Heart left ventricle (tissue), 13 donors: Measurements from ENCODE around the gene PRRT4.

Experiments used
- POLR2A ChIP-seq, 2 donors: fragments of 450-650 bp; IDR thresholded peaks; one replicate each; pipeline ENCODE4 v1.6.1; 2017; ENCODE audit warnings: antibody characterized with exemption in 2 of 2, mild to moderate bottlenecking in 2 of 2, moderate library complexity in 2 of 2
- TF ChIP-seq, protein P1 (sequence below), 12 donors: fragments of 200-600 bp; sonication (generic) in 4 of 12; IDR thresholded peaks; one replicate each; pipeline versions ENCODE4 v1.5.0 to v1.8.0; 2018 to 2022; ENCODE audit warnings: antibody characterized with exemption in 12 of 12, mild to moderate bottlenecking in 5 of 12
- donor health status: ischemic (EF 13 %, LVEDD 7.1; RV severe dilation, severe dysfunction).
- donor health status: DM: no; HTN: yes; CAD: no.
- donor health status: DM: no; HTN: no; CAD: no.
- donor health status: ischemic (EF 25% LVEDD 6.9; RV normal size, moderate dysfunction).
- donor health status: ischemic (EF 25% LVEDD 5.7; RV mildly dilated, moderate dysfunction).
- donor health status: ischemic (EF 35%, LVEDD 5.7; RV mildly dilated, moderate dysfunction).
- donor health status: nonischemic (EF 11% LVEDD 7.7; RV severe dilation, severe dysfunction).
- donor health status: DM: yes; HTN: yes; CAD: no.
- donor health status: PGD.
- donor health status: ischemic (EF 29% LVEDD 5.4; RV normal size, mild dysfunction).
- donor health status: nonischemic (EF 23%, LVEDD 6.1; RV moderate dilation, normal function).

DNA sequence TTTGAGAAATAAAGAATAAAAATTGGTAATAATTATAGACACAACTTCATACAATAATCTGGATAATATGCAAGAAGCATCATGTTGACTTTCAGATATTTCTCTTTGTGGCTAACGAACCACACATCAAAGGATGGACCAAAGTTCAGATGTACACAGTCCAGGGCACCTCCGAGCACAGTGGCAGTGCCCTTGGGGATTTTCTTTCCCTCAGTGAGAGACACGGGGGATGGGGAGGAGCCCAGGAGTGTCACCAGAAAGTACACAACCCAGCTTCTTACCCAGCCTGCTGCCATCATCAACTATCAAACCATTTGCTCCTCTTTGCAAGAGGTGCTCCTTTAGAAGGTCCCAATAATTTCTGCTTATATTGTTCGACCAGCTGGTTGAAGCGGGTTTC, 51.0 kb downstream of the PRRT4 start:
- no peak for TF ChIP-seq POLR2A (IDR thresholded peaks at IDR 0.05)
- TF ChIP-seq, protein P1, sequence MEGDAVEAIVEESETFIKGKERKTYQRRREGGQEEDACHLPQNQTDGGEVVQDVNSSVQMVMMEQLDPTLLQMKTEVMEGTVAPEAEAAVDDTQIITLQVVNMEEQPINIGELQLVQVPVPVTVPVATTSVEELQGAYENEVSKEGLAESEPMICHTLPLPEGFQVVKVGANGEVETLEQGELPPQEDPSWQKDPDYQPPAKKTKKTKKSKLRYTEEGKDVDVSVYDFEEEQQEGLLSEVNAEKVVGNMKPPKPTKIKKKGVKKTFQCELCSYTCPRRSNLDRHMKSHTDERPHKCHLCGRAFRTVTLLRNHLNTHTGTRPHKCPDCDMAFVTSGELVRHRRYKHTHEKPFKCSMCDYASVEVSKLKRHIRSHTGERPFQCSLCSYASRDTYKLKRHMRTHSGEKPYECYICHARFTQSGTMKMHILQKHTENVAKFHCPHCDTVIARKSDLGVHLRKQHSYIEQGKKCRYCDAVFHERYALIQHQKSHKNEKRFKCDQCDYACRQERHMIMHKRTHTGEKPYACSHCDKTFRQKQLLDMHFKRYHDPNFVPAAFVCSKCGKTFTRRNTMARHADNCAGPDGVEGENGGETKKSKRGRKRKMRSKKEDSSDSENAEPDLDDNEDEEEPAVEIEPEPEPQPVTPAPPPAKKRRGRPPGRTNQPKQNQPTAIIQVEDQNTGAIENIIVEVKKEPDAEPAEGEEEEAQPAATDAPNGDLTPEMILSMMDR (IDR thresholded peaks at IDR 0.05) = no peak
